ENCODE data around the gene CNOT11.

DNA sequence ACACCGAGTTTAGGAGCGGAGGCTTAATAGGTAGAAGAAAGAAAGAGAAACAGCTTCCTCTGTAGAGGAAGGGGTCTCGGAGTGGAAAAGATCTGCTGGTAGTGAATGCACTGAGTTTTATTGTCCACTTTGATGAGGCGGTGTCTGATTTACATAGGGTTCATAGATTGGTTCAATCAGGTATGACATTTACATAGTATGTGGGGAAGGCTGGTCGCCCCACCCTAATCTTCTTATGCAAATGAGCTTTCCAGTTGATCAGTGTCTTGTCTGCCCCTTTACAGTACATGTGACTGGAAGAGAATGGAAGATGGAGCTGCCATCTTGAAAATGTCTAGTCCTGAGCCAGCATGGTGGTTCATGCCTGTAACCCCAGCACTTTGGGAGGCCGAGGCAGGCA is 19.9 kb upstream of the CNOT11 start:
- TF ChIP-seq, protein P1, sequence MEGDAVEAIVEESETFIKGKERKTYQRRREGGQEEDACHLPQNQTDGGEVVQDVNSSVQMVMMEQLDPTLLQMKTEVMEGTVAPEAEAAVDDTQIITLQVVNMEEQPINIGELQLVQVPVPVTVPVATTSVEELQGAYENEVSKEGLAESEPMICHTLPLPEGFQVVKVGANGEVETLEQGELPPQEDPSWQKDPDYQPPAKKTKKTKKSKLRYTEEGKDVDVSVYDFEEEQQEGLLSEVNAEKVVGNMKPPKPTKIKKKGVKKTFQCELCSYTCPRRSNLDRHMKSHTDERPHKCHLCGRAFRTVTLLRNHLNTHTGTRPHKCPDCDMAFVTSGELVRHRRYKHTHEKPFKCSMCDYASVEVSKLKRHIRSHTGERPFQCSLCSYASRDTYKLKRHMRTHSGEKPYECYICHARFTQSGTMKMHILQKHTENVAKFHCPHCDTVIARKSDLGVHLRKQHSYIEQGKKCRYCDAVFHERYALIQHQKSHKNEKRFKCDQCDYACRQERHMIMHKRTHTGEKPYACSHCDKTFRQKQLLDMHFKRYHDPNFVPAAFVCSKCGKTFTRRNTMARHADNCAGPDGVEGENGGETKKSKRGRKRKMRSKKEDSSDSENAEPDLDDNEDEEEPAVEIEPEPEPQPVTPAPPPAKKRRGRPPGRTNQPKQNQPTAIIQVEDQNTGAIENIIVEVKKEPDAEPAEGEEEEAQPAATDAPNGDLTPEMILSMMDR (conservative IDR thresholded peaks at IDR 0.05 in 1 of 2, IDR thresholded peaks at IDR 0.05 in 1 of 2; ENCODE audit: extremely low read depth in 1 of 2, insufficient read depth in 1 of 2, low read depth in 1 of 2, low read length in 2 of 2) = no peak
- no peak for TF ChIP-seq EZH2 (IDR thresholded peaks at IDR 0.05; ENCODE audit: borderline replicate concordance, low read length)
